ENCODE data around the gene TSPAN4. TPM values are rescaled to one million over a fixed set of nuclear protein-coding genes. Genes with fewer than 3 reads are reported as not detected.

TSPAN4 gene
- total RNA-seq, 4 donors from 2014 or later: 25.1 to 75.0 (median 32.4) TPM

DNA sequence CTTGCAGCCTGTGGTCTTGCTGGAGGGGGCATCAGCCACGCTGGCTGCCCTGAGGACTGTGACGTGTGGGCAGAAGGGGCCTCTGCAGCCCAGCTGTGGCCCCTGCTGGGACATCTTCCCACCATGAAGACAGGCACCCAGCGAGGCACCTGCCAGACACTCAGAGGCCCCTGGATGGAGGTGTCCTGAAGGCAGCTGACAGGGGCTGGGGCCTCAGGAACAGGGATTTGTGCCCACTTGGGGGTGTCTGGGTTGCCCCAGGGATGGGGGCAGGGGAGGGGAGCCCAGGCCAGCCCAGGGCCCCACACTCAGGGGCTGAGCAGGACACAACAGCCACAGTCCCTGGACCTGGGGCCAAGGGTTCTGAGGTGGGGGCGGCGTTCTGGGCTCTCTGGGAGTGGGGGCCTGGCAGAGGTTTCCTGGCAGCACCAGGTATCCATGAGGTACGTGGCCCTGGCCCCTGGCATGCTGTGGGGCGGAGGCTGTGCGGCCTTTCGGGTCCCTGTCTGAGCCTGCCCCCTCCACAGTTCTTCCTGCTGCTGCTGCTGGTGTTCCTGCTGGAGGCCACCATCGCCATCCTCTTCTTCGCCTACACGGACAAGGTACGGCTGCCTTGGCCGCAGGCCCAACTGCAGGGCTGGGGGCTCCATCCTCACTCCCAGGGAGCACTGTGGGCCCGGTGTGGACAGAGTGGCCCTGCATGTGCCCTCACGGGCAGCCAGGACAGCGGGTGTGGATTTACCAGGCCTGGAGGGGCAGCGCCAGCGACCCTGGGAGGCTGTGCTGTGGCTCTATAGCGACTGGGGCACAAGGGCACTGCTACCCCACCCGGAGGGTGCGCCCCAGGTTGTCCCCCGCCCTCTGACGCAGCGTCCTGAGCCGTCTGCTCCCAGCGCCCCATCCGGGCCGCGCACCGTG, 21.5 kb downstream of the TSPAN4 start:
- Histone ChIP-seq H3K9me3 (no peaks in the 10 kb centered on the region), H3K4me3 (no peak overlapping the region), H3K27ac (no peak overlapping the region), H3K4me1 (peaks cover 11 to 22% (median 14%) of the 10 kb centered on the region in 4 donors), H3K27me3 (peaks cover 37% of the 10 kb centered on the region), H3K36me3 (no peaks in the 10 kb centered on the region)
- in situ Hi-C loops (cut with MboI; ENCODE audit: low pct_ligation_motif_present in 1 of 4, low pct_unique_long_range_greater_than_20kb in 1 of 4, low sequenced_read_pairs in 3 of 4) (loop anchor here in 2 of 4 donors (25.0 kb wide), 1 partner anchor 173 kb away; the partner anchor contains the start of gene MUC6 (in 2 of the 2)), intact Hi-C loops (cut with DNase I; ENCODE audit: low total_unique reads) (no loop called here)
- no peak for DNase-seq
- TF ChIP-seq EP300 (IDR thresholded peaks at IDR 0.05; ENCODE audit: low read depth) (no peak), POLR2AphosphoS5 (IDR thresholded peaks at IDR 0.05) (no peak), POLR2A (IDR thresholded peaks at IDR 0.05) (no peak)
- TF ChIP-seq, protein P1, sequence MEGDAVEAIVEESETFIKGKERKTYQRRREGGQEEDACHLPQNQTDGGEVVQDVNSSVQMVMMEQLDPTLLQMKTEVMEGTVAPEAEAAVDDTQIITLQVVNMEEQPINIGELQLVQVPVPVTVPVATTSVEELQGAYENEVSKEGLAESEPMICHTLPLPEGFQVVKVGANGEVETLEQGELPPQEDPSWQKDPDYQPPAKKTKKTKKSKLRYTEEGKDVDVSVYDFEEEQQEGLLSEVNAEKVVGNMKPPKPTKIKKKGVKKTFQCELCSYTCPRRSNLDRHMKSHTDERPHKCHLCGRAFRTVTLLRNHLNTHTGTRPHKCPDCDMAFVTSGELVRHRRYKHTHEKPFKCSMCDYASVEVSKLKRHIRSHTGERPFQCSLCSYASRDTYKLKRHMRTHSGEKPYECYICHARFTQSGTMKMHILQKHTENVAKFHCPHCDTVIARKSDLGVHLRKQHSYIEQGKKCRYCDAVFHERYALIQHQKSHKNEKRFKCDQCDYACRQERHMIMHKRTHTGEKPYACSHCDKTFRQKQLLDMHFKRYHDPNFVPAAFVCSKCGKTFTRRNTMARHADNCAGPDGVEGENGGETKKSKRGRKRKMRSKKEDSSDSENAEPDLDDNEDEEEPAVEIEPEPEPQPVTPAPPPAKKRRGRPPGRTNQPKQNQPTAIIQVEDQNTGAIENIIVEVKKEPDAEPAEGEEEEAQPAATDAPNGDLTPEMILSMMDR (IDR thresholded peaks at IDR 0.05): no peak
- WGBS, 2 donors (ENCODE audit: low coverage in 1 of 2): 69% methylated on average over 28 of the region's 31 CpGs; no CpG with 5 or more reads in 1 of the 2 donors

GRCh38 chr11:864898-865297, 22.2 kb downstream of the TSPAN4 start:
- intact Hi-C loops (cut with DNase I; ENCODE audit: low total_unique reads): no loop called here
- Histone ChIP-seq H3K27ac (no peak overlapping the region), H3K27me3 (peaks cover 37% of the 10 kb centered on the region), H3K9me3 (no peaks in the 10 kb centered on the region), H3K36me3 (no peaks in the 10 kb centered on the region), H3K4me1 (peaks cover 5 to 16% (median 8%) of the 10 kb centered on the region in 4 donors), H3K4me3 (no peak overlapping the region)
- WGBS, 2 donors (ENCODE audit: low coverage in 1 of 2): 48% methylated on average over 11 of the region's 11 CpGs; no CpG with 5 or more reads in 1 of the 2 donors
- no peak for DNase-seq
- TF ChIP-seq, protein P1 (IDR thresholded peaks at IDR 0.05): no peak
- TF ChIP-seq POLR2A (IDR thresholded peaks at IDR 0.05) (no peak), POLR2AphosphoS5 (IDR thresholded peaks at IDR 0.05) (no peak), EP300 (IDR thresholded peaks at IDR 0.05; ENCODE audit: low read depth) (no peak)
- in situ Hi-C loops (cut with MboI; ENCODE audit: low pct_ligation_motif_present in 1 of 4, low pct_unique_long_range_greater_than_20kb in 1 of 4, low sequenced_read_pairs in 3 of 4): loop anchor here in 2 of 4 donors (25.0 kb wide), 1 partner anchor 172 kb away; the partner anchor contains the start of gene MUC6 (in 2 of the 2)

GRCh38 chr11:865462-866430, 23.1 kb downstream of the TSPAN4 start:
- 67% methylated on average over 39 of the region's 41 CpGs; no CpG with 5 or more reads in 1 of the 2 donors for WGBS, 2 donors (ENCODE audit: low coverage in 1 of 2)
- Histone ChIP-seq H3K4me1 (peaks cover 0 to 10% (median 4%) of the 10 kb centered on the region in 4 donors), H3K27me3 (peaks cover 36% of the 10 kb centered on the region), H3K9me3 (no peaks in the 10 kb centered on the region), H3K4me3 (no peak overlapping the region), H3K36me3 (no peaks in the 10 kb centered on the region), H3K27ac (no peak overlapping the region)
- DNase-seq: no peak
- TF ChIP-seq POLR2A (IDR thresholded peaks at IDR 0.05) (no peak), POLR2AphosphoS5 (IDR thresholded peaks at IDR 0.05) (no peak)
- intact Hi-C loops (cut with DNase I; ENCODE audit: low total_unique reads): no loop called here
- in situ Hi-C loops (cut with MboI; ENCODE audit: low pct_ligation_motif_present in 1 of 4, low pct_unique_long_range_greater_than_20kb in 1 of 4, low sequenced_read_pairs in 3 of 4): loop anchor here in 2 of 4 donors (25.0 kb wide), 1 partner anchor 172 kb away; the partner anchor contains the start of gene MUC6 (in 2 of the 2)

DNA sequence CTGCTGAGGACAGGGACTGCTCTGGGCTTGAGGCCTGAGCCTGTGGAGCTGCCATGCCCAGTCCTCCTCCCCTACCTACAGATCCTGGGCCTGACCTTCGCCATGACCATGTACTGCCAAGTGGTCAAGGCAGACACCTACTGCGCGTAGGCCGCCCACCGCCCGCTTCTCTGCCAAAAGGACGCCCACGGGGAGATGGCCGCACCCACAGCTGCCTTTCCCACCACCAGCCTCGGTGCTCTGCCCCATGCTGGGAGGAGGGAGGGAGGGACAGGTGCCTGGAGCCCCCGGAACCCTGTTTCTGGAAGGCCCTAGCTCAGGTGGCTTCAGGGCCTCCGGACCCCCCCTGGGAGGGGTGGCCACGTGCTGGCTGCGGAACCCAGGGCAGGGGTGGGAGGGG, 23.8 kb downstream of the TSPAN4 start:
- WGBS, 2 donors (ENCODE audit: low coverage in 1 of 2): 87% methylated on average over 14 of the region's 14 CpGs; no CpG with 5 or more reads in 1 of the 2 donors
- TF ChIP-seq POLR2AphosphoS5 (IDR thresholded peaks at IDR 0.05): no peak
- TF ChIP-seq EP300 (IDR thresholded peaks at IDR 0.05; ENCODE audit: low read depth): no peak
- intact Hi-C loops (cut with DNase I; ENCODE audit: low total_unique reads): no loop called here

More for the DNA sequence above, 23.8 kb downstream of the TSPAN4 start:
- H3K27me3 ChIP-seq: peaks cover 30% of the 10 kb centered on the region
- no peaks in the 10 kb centered on the region for H3K9me3 ChIP-seq
- no peaks in the 10 kb centered on the region for H3K36me3 ChIP-seq
- H3K4me3 ChIP-seq: no peak overlapping the region
- no peak overlapping the region for H3K27ac ChIP-seq
- in situ Hi-C loops (cut with MboI; ENCODE audit: low pct_ligation_motif_present in 1 of 4, low pct_unique_long_range_greater_than_20kb in 1 of 4, low sequenced_read_pairs in 3 of 4): loop anchor here in 2 of 4 donors (25.0 kb wide), 1 partner anchor 171 kb away; the partner anchor contains the start of gene MUC6 (in 2 of the 2)
- H3K4me1 ChIP-seq: peaks cover 0 to 10% (median 4%) of the 10 kb centered on the region in 4 donors
- DNase-seq: no peak
